ENCODE results near the gene POTEF. TPM values are rescaled to one million over a fixed set of nuclear protein-coding genes. Genes with fewer than 3 reads are reported as not detected.
"Not testable (repeated sequence)": the region's sequence is repeated elsewhere in the genome, so short reads cannot be mapped to it uniquely, and the experiment has no call there.

The POTEF gene
- total RNA-seq, 1 experiment from 2014 or later = 3.5 TPM

GRCh38 chr2:130154773-130155765 is 26.0 kb upstream of the POTEF start:
- no peak for ATAC-seq
- H3K9ac ChIP-seq (ENCODE audit: low read length) = no peak overlapping the region
- H3K27ac ChIP-seq (ENCODE audit: low read depth, low read length) = no peak overlapping the region
- TF ChIP-seq EZH2 (IDR thresholded peaks at IDR 0.05) = no peak
- TF ChIP-seq ZFX (IDR thresholded peaks at IDR 0.05) = no peak
- TF ChIP-seq EZH2phosphoT487 (IDR thresholded peaks at IDR 0.05; ENCODE audit: borderline replicate concordance) = no peak
- no peak for TF ChIP-seq ELF1 (IDR thresholded peaks at IDR 0.05; ENCODE audit: borderline replicate concordance, low read depth)
- TF ChIP-seq MAX (IDR thresholded peaks at IDR 0.05) = no peak
- no peak for TF ChIP-seq ZNF274 (IDR thresholded peaks at IDR 0.05; ENCODE audit: low read depth, low read length)
- no peak for TF ChIP-seq SP1 (IDR thresholded peaks at IDR 0.05; ENCODE audit: low read depth)
- no peak for TF ChIP-seq SIN3A (IDR thresholded peaks at IDR 0.05; ENCODE audit: low read depth)
- TF ChIP-seq POLR2A (IDR thresholded peaks at IDR 0.05; ENCODE audit: borderline replicate concordance, extremely low read depth, insufficient read depth, insufficient read length) = no peak
- TF ChIP-seq RAD21 (IDR thresholded peaks at IDR 0.05; ENCODE audit: low read depth) = no peak
- no peak for TF ChIP-seq TCF7L2 (IDR thresholded peaks at IDR 0.05; ENCODE audit: borderline replicate concordance, extremely low read depth, insufficient read depth, insufficient read length)
- intact Hi-C loops (cut with micrococcal nuclease) = no loop called here
- no peak for DNase-seq (ENCODE audit: low read depth, low spot score)
- ChIA-PET RAD21 (ENCODE audit: low non-redundant PET in 1 of 2, low total read pairs in 2 of 2, uncharacterized antibody in 2 of 2, unreplicated experiment in 2 of 2) (interaction anchor here in 1 of 2 experiments (1.2 kb wide), 1 partner anchor 177 kb away, joined by 3 read pairs; no protein-coding TSS in a partner anchor), CTCF (interaction anchor here (1.0 to 1.4 kb wide), 4 partner anchors 176 to 218 kb away, joined by 3 to 7 read pairs (median 4); no protein-coding TSS in a partner anchor), POLR2A (no interaction called here)
- no peak overlapping the region for H3K4me2 ChIP-seq (ENCODE audit: low read length)
- H3K36me3 ChIP-seq (ENCODE audit: control insufficient read depth in 1 of 2, insufficient read depth in 2 of 2, low read length in 2 of 2) = peaks cover 0 to 5% of the 10 kb centered on the region in 2 experiments; a peak in 1 of 4 replicates
- no peaks in the 10 kb centered on the region for H3K9me3 ChIP-seq (ENCODE audit: control insufficient read depth in 1 of 2, insufficient read depth in 1 of 2, low read depth in 1 of 2, low read length in 2 of 2)
- H3K27me3 ChIP-seq (ENCODE audit: insufficient read depth, low read length) = no peaks in the 10 kb centered on the region
- no peaks in the 10 kb centered on the region for H4K20me1 ChIP-seq (ENCODE audit: insufficient read depth)
- no peak overlapping the region for H2AFZ ChIP-seq (ENCODE audit: low read depth, low read length, poor library complexity, severe bottlenecking)
- no TSS peak for BruUV-seq (replicated peaks)
- no peak overlapping the region for H3K4me3 ChIP-seq (replicated peaks in 1 of 2; ENCODE audit: low read depth in 1 of 2, low read length in 2 of 2)
- H3K79me2 ChIP-seq (ENCODE audit: insufficient read depth, low read length) = no peaks in the 10 kb centered on the region
- no peaks in the 10 kb centered on the region for H3K9me2 ChIP-seq (ENCODE audit: insufficient read depth)
- no peaks in the 10 kb centered on the region for H3K4me1 ChIP-seq (ENCODE audit: control insufficient read depth in 1 of 2, insufficient read depth in 2 of 2, low read length in 2 of 2)

- H2AFZ ChIP-seq (ENCODE audit: low read depth, low read length, poor library complexity, severe bottlenecking); intact Hi-C loops (cut with micrococcal nuclease); ATAC-seq; RAD21 ChIA-PET (ENCODE audit: low non-redundant PET in 1 of 2, low total read pairs in 2 of 2, uncharacterized antibody in 2 of 2, unreplicated experiment in 2 of 2); POLR2A ChIA-PET; H3K4me1 ChIP-seq (ENCODE audit: control insufficient read depth in 1 of 2, insufficient read depth in 2 of 2, low read length in 2 of 2); H3K4me2 ChIP-seq (ENCODE audit: low read length); H3K27ac ChIP-seq (ENCODE audit: low read depth, low read length); BruUV-seq (replicated peaks); H3K9me2 ChIP-seq (ENCODE audit: insufficient read depth); H4K20me1 ChIP-seq (ENCODE audit: insufficient read depth); H3K36me3 ChIP-seq (ENCODE audit: control insufficient read depth in 1 of 2, insufficient read depth in 2 of 2, low read length in 2 of 2); H3K79me2 ChIP-seq (ENCODE audit: insufficient read depth, low read length); DNase-seq (ENCODE audit: low read depth, low spot score); H3K4me3 ChIP-seq (replicated peaks in 1 of 2; ENCODE audit: low read depth in 1 of 2, low read length in 2 of 2); CTCF ChIA-PET; H3K9me3 ChIP-seq (ENCODE audit: control insufficient read depth in 1 of 2, insufficient read depth in 1 of 2, low read depth in 1 of 2, low read length in 2 of 2); H3K27me3 ChIP-seq (ENCODE audit: insufficient read depth, low read length); H3K9ac ChIP-seq (ENCODE audit: low read length): not testable (repeated sequence)
Observed at GRCh38 chr2:130154423-130154770, 25.4 kb upstream of the POTEF start.

- BruUV-seq (replicated peaks); H3K4me1 ChIP-seq (ENCODE audit: control insufficient read depth in 1 of 2, insufficient read depth in 2 of 2, low read length in 2 of 2): not testable (repeated sequence)
Observed at GRCh38 chr2:130153721-130154422, 24.9 kb upstream of the POTEF start.

More at GRCh38 chr2:130153721-130154422, 24.9 kb upstream of the POTEF start:
- H3K9me3 ChIP-seq (ENCODE audit: control insufficient read depth in 1 of 2, insufficient read depth in 1 of 2, low read depth in 1 of 2, low read length in 2 of 2); POLR2A ChIA-PET; H2AFZ ChIP-seq (ENCODE audit: low read depth, low read length, poor library complexity, severe bottlenecking); RAD21 ChIA-PET (ENCODE audit: low non-redundant PET in 1 of 2, low total read pairs in 2 of 2, uncharacterized antibody in 2 of 2, unreplicated experiment in 2 of 2); H3K36me3 ChIP-seq (ENCODE audit: control insufficient read depth in 1 of 2, insufficient read depth in 2 of 2, low read length in 2 of 2); H3K9me2 ChIP-seq (ENCODE audit: insufficient read depth); CTCF ChIA-PET; H3K27ac ChIP-seq (ENCODE audit: low read depth, low read length); H3K4me3 ChIP-seq (replicated peaks in 1 of 2; ENCODE audit: low read depth in 1 of 2, low read length in 2 of 2); H3K79me2 ChIP-seq (ENCODE audit: insufficient read depth, low read length); H3K4me2 ChIP-seq (ENCODE audit: low read length); H3K9ac ChIP-seq (ENCODE audit: low read length); H4K20me1 ChIP-seq (ENCODE audit: insufficient read depth); H3K27me3 ChIP-seq (ENCODE audit: insufficient read depth, low read length); ATAC-seq; intact Hi-C loops (cut with micrococcal nuclease); DNase-seq (ENCODE audit: low read depth, low spot score): not testable (repeated sequence)
